Activated T-helper 1 cell treated with anti-CD3 and anti-CD28 coated beads, Interleukin-12 subunit alpha, Interleukin-12 subunit beta, Interleukin-2, Interleukin-4 antibody, amounts not matched to agents 30 ng/mL and 10 ng/mL and 1 ng/mL, durations not matched to agents 14 hours and 24 hours and 36 hours (primary cell): ENCODE data around the gene CEP57L1. TPM values are rescaled to one million over a fixed set of nuclear protein-coding genes. Genes with fewer than 3 reads are reported as not detected.

ENCODE experiments used
- DNase-seq: peaks from one replicate; pipeline ENCODE4 v3.0.0; 2021; ENCODE audit warnings: low spot score
- H3K27ac Mint-ChIP-seq: one replicate; pipeline ENCODE4 v1.8.0; 2021; ENCODE audit warnings: mild to moderate bottlenecking, mixed read lengths
- H3K27me3 Mint-ChIP-seq: one replicate; pipeline ENCODE4 v1.8.0; 2022; ENCODE audit warnings: mild to moderate bottlenecking, moderate library complexity, mixed read lengths; ENCODE audit not compliant: insufficient read depth
- H3K36me3 Mint-ChIP-seq: one replicate; pipeline ENCODE4 v1.8.0; 2021; ENCODE audit warnings: low read depth, mixed read lengths
- H3K4me1 Mint-ChIP-seq: one replicate; pipeline ENCODE4 v1.8.0; 2021; ENCODE audit warnings: low read depth, mixed read lengths
- H3K4me3 Mint-ChIP-seq: one replicate; pipeline ENCODE4 v1.8.0; 2021; ENCODE audit warnings: mild to moderate bottlenecking, moderate library complexity, mixed read lengths
- H3K9me3 Mint-ChIP-seq: one replicate; pipeline ENCODE4 v1.8.0; 2021; ENCODE audit warnings: mixed read lengths
- intact Hi-C: fragments of 100-400 bp; cut with micrococcal nuclease; formaldehyde crosslinking; loops from one replicate; pipeline ENCODE4 v1.15.1; 2024
- total RNA-seq: library from RNA; stranded (reverse); gene quantifications from 2 replicates; pipeline ENCODE4 v1.2.3, GENCODE V29; 2022

Gene CEP57L1
- total RNA-seq, 1 donor from 2014 or later: 13.5 TPM

DNA sequence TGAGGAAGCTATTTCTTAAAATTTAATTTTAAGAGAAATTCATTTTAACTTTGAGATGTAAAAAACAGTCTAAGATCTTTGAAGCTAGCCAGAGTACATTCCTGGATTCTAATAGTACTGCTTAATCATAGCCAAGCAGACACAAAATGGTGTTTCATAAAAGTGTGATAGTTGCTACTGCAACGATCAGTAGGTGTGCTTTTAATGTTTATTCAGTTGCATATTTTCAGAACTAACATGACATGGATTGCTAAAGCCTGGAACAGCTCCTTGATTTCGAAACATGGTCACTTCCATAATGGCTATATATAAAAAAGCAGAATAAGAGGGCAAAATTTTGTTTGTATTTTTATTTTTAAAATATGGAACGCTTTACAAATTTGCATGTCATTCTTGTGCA, 36.2 kb upstream of the CEP57L1 start:
- no peaks in the 10 kb centered on the region for H3K9me3 Mint-ChIP-seq
- peaks cover 5% of the 10 kb centered on the region for H3K36me3 Mint-ChIP-seq
- peaks cover 11% of the 10 kb centered on the region for H3K27me3 Mint-ChIP-seq
- no peak overlapping the region for H3K27ac Mint-ChIP-seq
- intact Hi-C loops: loop anchor here (2.0 to 5.0 kb wide), 3 partner anchors 50 to 502 kb away; no protein-coding TSS in a partner anchor
- no peak overlapping the region for H3K4me3 Mint-ChIP-seq
- no peak for DNase-seq
- peaks cover 13% of the 10 kb centered on the region for H3K4me1 Mint-ChIP-seq

- peak overlapping the region; percentile 72 for H3K27ac Mint-ChIP-seq
- peaks cover 13% of the 10 kb centered on the region for H3K4me1 Mint-ChIP-seq
- DNase-seq: no peak
- peaks cover 9% of the 10 kb centered on the region for H3K27me3 Mint-ChIP-seq
- H3K9me3 Mint-ChIP-seq: no peaks in the 10 kb centered on the region
- no peak overlapping the region for H3K4me3 Mint-ChIP-seq
- H3K36me3 Mint-ChIP-seq: peaks cover 5% of the 10 kb centered on the region
- intact Hi-C loops: loop anchor here (2.0 to 5.0 kb wide), 3 partner anchors 51 to 502 kb away; no protein-coding TSS in a partner anchor
Observed at GRCh38 chr6:109059571-109060021, 35.7 kb upstream of the CEP57L1 start.

GRCh38 chr6:109060571-109060970, 34.7 kb upstream of the CEP57L1 start:
- H3K36me3 Mint-ChIP-seq: peaks cover 5% of the 10 kb centered on the region
- intact Hi-C loops: no loop called here
- no peak for DNase-seq
- no peak overlapping the region for H3K4me3 Mint-ChIP-seq
- peaks cover 13% of the 10 kb centered on the region for H3K4me1 Mint-ChIP-seq
- peaks cover 6% of the 10 kb centered on the region for H3K27me3 Mint-ChIP-seq
- no peak overlapping the region for H3K27ac Mint-ChIP-seq
- H3K9me3 Mint-ChIP-seq: no peaks in the 10 kb centered on the region

DNA sequence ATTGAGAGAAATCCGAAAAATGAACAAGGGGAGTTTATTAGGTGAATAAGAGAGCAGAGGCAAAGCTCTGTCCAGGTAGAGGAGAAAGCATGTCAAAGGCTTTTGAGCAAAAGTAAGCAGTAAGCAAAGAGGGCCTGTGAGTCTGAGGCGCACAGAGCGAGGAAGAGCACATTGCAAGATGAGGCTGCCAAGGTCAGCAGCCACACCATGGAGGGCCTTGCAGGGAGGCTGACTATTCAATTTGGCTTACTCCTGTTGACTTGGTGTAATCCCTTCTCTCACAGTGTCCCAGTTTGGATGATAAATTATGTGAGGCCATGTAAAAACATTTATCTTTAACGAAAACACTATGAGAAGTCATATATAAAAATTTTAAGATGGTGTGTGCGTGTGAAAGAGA, 33.1 kb upstream of the CEP57L1 start:
- no peak overlapping the region for H3K27ac Mint-ChIP-seq
- no peak overlapping the region for H3K4me3 Mint-ChIP-seq
- DNase-seq: no peak
- no peaks in the 10 kb centered on the region for H3K27me3 Mint-ChIP-seq
- H3K9me3 Mint-ChIP-seq: no peaks in the 10 kb centered on the region
- peaks cover 13% of the 10 kb centered on the region for H3K4me1 Mint-ChIP-seq
- H3K36me3 Mint-ChIP-seq: peaks cover 5% of the 10 kb centered on the region
- intact Hi-C loops: no loop called here

DNA sequence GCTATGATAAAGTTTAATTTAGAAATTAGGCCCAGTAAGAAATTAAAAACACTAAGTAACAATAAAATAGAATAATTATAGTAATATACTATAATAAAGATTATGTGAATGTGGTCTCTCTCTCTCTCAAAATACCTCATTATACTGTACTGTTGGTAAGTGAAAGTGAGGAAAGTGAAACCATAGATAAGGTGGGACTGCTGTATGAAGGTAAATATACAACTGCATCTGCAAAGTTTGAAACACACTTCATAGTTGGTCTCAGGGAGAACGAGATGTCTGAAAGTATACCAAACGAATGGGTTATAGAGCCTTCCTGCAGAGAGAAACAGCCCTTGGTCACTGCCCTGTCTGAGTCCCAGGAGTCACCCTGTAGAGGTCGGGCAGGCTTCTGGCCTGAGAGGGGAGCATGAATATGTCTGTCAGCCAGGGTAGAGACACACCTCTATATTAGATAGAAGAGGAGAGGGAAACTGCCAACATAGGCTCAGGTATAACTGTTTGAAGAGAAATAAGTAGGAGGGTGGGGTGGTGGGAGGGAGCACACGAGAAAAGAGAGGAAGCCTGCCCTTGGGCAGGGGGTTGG, 32.4 kb upstream of the CEP57L1 start:
- no peaks in the 10 kb centered on the region for H3K27me3 Mint-ChIP-seq
- H3K9me3 Mint-ChIP-seq: no peaks in the 10 kb centered on the region
- DNase-seq: no peak
- no peak overlapping the region for H3K27ac Mint-ChIP-seq
- intact Hi-C loops: no loop called here
- H3K4me3 Mint-ChIP-seq: no peak overlapping the region
- H3K4me1 Mint-ChIP-seq: peaks cover 13% of the 10 kb centered on the region
- peaks cover 5% of the 10 kb centered on the region for H3K36me3 Mint-ChIP-seq

- Mint-ChIP-seq H3K36me3 (no peaks in the 10 kb centered on the region), H3K4me3 (no peak overlapping the region), H3K4me1 (peaks cover 21% of the 10 kb centered on the region), H3K27me3 (peaks cover 6% of the 10 kb centered on the region), H3K27ac (no peak overlapping the region), H3K9me3 (no peaks in the 10 kb centered on the region)
- intact Hi-C loops: no loop called here
- DNase-seq: no peak
Observed at GRCh38 chr6:109069746-109070145, 25.6 kb upstream of the CEP57L1 start.

- H3K27me3 Mint-ChIP-seq: peaks cover 6% of the 10 kb centered on the region
- no peak for DNase-seq
- H3K4me1 Mint-ChIP-seq: peaks cover 21% of the 10 kb centered on the region
- intact Hi-C loops: no loop called here
- H3K27ac Mint-ChIP-seq: no peak overlapping the region
- no peaks in the 10 kb centered on the region for H3K36me3 Mint-ChIP-seq
- no peaks in the 10 kb centered on the region for H3K9me3 Mint-ChIP-seq
- H3K4me3 Mint-ChIP-seq: no peak overlapping the region
Observed at GRCh38 chr6:109071125-109071917, 24.0 kb upstream of the CEP57L1 start.

GRCh38 chr6:109073344-109074132, 21.8 kb upstream of the CEP57L1 start:
- Mint-ChIP-seq H3K36me3 (peaks cover 1% of the 10 kb centered on the region), H3K4me3 (no peak overlapping the region), H3K27me3 (peaks cover 12% of the 10 kb centered on the region), H3K4me1 (peaks cover 21% of the 10 kb centered on the region), H3K27ac (no peak overlapping the region), H3K9me3 (no peaks in the 10 kb centered on the region)
- peak; percentile 31 for DNase-seq
- intact Hi-C loops: loop anchor here (1.0 to 2.0 kb wide), 10 partner anchors 21 to 531 kb away; partner anchors contain the start of genes CEP57L1 and SESN1

DNA sequence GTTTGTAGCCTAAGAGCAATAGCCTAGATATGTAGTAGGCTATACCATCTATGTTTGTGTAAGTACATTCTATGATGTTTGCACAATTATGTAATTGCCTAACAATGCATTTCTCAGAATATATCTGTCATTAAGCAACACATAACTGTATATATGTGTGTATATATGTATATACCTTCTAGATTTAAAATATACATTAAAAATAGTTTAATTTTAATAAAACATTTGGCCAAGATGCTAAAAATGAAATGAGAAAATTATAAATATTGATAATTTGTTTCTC, 21.2 kb upstream of the CEP57L1 start:
- intact Hi-C loops: no loop called here
- no peaks in the 10 kb centered on the region for H3K9me3 Mint-ChIP-seq
- no peak for DNase-seq
- peaks cover 21% of the 10 kb centered on the region for H3K4me1 Mint-ChIP-seq
- H3K27me3 Mint-ChIP-seq: peaks cover 13% of the 10 kb centered on the region
- H3K36me3 Mint-ChIP-seq: peaks cover 1% of the 10 kb centered on the region
- H3K4me3 Mint-ChIP-seq: no peak overlapping the region
- H3K27ac Mint-ChIP-seq: no peak overlapping the region

DNA sequence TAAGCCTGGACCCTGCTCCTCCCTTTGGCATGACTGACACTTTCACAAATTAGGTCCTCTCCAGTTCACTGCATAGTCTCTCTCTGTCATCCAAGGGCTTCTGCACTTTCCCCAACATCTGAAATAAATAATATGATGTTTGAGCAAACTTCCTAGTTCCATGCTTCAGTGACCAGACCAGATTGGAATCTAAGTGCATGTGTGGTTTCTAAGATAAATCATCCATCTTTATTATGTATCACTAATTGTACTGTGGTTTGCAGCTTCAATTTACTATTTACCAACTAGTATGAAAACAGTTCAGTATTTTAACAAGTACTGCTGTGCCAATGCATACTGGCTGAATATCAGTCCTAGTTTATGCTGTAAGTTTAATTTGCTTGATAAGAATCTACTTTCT, 19.4 kb upstream of the CEP57L1 start:
- no peak overlapping the region for H3K27ac Mint-ChIP-seq

GRCh38 chr6:109076377-109076776, 18.9 kb upstream of the CEP57L1 start:
- no peak overlapping the region for H3K4me3 Mint-ChIP-seq
- H3K36me3 Mint-ChIP-seq: peaks cover 1% of the 10 kb centered on the region
- DNase-seq: no peak
- peaks cover 12% of the 10 kb centered on the region for H3K4me1 Mint-ChIP-seq
- no peak overlapping the region for H3K27ac Mint-ChIP-seq
- H3K9me3 Mint-ChIP-seq: no peaks in the 10 kb centered on the region
- intact Hi-C loops: no loop called here
- H3K27me3 Mint-ChIP-seq: peaks cover 15% of the 10 kb centered on the region

More for the DNA sequence above, 19.4 kb upstream of the CEP57L1 start:
- no peak for DNase-seq
- intact Hi-C loops: no loop called here
- Mint-ChIP-seq H3K36me3 (peaks cover 1% of the 10 kb centered on the region), H3K4me1 (peaks cover 16% of the 10 kb centered on the region), H3K4me3 (no peak overlapping the region), H3K9me3 (no peaks in the 10 kb centered on the region), H3K27me3 (peaks cover 16% of the 10 kb centered on the region)

DNA sequence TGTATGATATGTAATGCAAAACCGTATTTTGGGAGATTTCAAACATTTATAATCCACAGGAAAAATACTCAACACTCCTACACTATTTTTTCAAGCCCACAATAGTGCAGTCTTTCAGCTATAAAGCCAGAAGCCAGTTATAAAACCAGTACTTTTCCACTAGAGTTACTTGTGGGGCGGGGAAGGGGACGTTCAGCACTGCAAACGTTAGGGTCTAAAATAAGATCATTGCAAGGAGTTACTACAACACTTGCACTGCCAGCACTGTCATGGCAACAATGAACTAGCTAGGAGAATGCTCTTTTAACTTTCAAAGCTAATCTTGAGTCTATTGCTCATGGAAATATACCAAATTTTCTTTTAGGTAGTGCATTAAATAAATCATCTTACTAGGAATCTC, 15.3 kb upstream of the CEP57L1 start:
- Mint-ChIP-seq H3K4me1 (no peaks in the 10 kb centered on the region), H3K36me3 (peaks cover 1% of the 10 kb centered on the region), H3K9me3 (no peaks in the 10 kb centered on the region), H3K27me3 (peaks cover 10% of the 10 kb centered on the region), H3K27ac (no peak overlapping the region), H3K4me3 (no peak overlapping the region)
- DNase-seq: no peak
- intact Hi-C loops: no loop called here

DNA sequence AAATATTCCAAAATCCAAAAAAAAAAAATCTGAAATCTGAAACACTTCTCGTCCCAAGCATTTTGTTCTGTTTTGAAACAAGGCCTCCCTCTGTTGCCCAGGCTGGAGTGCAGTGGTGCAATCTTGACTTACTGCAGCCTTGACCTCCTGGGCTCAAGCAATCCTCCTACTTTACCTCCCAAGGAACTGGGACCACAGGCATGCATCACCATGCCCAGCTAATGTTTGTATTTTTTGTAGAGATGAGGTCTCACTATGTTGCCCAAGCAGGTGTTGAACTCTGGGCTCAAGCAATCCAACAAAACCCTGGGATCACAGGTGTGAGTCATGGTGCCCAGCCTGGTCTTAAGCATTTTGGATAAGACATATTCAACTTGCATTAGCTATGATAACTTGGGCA, 14.3 kb upstream of the CEP57L1 start:
- Mint-ChIP-seq H3K27me3 (peaks cover 10% of the 10 kb centered on the region), H3K27ac (no peak overlapping the region), H3K4me1 (no peaks in the 10 kb centered on the region), H3K4me3 (no peak overlapping the region), H3K36me3 (peaks cover 1% of the 10 kb centered on the region), H3K9me3 (no peaks in the 10 kb centered on the region)
- no peak for DNase-seq
- intact Hi-C loops: no loop called here
